ENCODE data around the gene LIME1.

The LIME1 gene

DNA sequence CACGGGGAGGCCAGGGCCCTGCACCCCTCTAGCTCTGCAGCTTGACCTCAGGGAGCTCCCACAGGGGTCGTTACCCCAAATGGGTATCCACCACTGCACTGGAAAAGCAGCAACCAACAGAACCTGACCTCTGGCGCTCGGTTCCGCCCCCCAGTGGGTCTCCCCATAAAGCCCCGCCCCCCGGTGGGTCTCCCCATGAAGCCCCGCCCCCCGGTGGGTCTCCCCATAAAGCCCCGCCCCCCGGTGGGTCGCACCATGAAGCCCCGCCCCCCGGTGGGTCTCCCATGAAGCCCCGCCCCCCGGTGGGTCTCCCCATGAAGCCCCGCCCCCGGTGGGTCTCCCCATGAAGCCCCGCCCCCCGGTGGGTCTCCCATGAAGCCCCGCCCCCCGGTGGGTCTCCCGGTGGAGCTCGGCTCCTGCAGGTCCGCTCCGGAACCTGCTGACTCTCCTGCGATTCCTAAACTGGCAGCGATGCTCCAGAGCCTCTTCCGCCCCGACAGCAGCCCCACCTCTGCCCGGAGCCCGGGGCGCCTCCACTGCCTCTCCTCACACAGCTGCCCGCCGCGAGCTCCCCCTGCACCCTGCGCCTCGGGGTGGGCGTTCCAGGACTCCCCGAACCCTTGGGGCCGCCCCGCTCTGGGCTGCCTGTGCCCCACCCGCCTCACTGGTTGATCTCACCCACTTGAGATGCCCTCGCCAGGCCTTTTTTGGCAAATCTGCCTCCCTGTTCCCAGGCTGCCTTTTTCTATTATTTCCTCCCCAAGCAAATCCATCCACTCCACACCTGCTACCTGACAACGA, 15.2 kb downstream of the LIME1 start:
- no peak for DNase-seq

DNA sequence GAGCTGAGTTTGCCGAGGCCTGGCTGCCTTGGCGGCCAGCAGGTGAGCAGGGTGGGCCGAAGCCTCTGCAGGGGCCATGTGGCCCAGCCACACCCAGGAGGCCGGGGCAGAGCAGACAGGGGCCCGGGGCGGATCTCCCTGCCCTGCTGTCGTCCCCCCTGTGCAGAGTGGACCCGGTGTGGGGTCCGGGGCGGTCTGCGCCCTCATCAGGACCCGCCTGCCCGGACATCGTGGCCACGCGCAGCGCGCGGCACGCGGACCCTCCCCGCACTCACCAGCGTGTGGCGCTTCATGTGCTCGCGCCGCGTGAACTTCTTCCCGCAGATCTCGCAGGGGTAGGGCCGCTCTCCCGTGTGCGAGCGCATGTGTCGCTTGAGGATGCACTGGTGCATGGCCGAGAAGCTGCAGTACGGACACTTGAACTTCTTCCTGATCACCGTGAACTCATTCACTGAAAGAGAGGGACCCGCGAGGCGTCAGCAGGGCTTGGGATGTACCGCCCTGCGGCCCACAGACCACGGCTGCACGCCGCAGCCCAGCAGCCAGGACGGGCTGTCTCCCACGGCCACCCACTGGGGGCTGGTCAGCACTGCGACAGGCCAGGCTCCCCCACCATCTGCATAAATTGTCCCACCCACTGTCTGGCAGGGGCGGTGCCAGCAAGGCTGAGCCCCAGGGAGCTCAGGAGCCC, 16.1 kb downstream of the LIME1 start:
- DNase-seq, result no peak

GRCh38 chr20:63753381-63753780, 16.9 kb downstream of the LIME1 start:
- no peak for DNase-seq

DNA sequence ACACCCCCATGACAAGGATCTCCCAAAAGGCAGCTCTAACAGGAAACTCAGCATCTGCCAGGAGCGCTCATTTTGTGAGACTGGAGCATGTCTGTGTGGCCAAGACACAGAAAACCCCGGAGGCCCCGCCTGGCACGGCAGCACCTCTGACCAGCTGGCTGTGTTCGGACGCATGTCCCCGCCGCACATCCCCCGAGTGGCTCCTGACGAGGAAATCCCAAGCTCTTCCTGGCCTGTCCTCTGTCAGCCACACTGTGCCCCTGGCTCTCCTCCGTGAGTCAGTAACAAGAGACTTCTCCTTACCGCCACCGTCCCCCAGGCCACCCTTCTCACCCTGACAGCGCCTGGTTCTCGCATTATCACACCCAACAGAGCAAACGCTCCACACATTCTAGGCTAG, 17.5 kb downstream of the LIME1 start:
- no peak for DNase-seq

- no peak for DNase-seq
Observed at GRCh38 chr20:63755933-63756647, 19.6 kb downstream of the LIME1 start.

GRCh38 chr20:63756648-63756991, 20.2 kb downstream of the LIME1 start:
- no peak for DNase-seq

DNA sequence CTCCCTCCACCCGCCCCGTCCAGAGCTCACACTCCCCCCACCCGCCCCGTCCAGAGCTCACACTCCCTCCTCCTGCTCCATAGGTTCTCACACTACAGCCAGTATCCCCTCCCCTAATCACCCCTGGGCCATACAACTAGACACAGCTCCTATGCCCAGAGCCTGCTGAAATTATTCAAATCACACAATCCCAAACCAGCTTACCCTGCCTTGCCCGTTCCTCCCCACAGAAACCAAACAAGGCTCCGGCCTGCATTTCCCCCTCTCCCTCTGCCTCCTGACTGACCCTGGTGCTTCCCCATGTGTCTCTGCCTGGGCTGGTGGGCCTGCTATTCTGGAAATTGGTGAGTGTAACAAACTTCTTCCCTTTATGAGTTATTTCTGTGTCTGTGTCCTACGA, 21.7 kb downstream of the LIME1 start:
- no peak for DNase-seq

GRCh38 chr20:63759377-63759901, 23.0 kb downstream of the LIME1 start:
- no peak for DNase-seq

GRCh38 chr20:63765082-63765873, 28.8 kb downstream of the LIME1 start:
- DNase-seq, result no peak

GRCh38 chr20:63765902-63766301, 29.4 kb downstream of the LIME1 start:
- no peak for DNase-seq

- no peak for DNase-seq
Observed at GRCh38 chr20:63766695-63767426, 30.4 kb downstream of the LIME1 start.

DNA sequence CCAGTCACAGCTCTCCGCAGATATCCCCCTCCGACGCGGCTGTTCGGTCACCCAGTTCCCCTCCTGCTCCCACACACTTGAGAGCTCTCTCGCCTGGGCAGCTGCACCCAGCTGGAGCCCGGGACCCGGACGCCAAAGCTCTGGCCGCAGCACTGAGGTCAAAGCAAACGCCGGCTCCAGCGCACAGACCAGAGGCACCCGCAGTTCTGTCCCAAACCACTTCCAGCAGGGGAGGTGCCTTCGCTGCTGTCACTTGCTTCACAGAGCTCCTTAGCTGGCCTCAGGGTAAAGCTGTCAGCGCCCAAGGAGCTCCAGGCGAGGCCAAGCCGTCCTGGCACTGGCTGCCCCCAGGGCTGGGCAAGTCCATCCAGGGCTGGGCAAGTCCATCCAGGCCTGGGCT, 31.0 kb downstream of the LIME1 start:
- DNase-seq, result no peak

GRCh38 chr20:63767886-63768285, 31.4 kb downstream of the LIME1 start:
- DNase-seq, result no peak

- DNase-seq, result no peak
Observed at GRCh38 chr20:63768591-63769515, 32.4 kb downstream of the LIME1 start.

DNA sequence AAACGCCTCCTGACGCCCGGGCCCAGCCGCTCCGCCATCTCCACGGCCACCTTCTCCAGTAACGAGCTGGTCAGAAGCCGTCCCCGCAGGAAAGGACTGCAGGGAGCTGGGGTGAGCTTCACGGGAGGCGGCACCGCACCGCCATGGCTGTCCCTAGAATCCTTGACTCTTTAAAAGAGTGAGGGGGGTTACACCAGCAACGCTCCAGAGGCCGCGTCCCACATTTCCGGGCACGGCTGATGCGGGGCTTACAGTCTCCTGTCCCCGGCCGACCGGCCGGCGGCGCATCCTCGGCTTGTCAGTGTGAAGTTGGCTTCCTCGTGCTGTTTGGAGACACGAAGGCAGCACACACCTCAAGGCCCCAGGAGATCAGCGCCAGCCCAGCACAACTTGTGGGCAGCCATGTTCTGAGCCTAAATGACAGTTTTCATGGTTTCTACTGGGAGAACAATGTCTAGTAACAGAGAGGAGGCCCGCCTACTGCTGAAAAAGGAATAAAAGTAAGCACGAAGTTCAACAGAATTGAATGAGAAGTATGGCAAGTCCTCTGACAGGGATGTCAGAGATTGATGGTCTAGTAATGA, 33.5 kb downstream of the LIME1 start:
- DNase-seq, result no peak

DNA sequence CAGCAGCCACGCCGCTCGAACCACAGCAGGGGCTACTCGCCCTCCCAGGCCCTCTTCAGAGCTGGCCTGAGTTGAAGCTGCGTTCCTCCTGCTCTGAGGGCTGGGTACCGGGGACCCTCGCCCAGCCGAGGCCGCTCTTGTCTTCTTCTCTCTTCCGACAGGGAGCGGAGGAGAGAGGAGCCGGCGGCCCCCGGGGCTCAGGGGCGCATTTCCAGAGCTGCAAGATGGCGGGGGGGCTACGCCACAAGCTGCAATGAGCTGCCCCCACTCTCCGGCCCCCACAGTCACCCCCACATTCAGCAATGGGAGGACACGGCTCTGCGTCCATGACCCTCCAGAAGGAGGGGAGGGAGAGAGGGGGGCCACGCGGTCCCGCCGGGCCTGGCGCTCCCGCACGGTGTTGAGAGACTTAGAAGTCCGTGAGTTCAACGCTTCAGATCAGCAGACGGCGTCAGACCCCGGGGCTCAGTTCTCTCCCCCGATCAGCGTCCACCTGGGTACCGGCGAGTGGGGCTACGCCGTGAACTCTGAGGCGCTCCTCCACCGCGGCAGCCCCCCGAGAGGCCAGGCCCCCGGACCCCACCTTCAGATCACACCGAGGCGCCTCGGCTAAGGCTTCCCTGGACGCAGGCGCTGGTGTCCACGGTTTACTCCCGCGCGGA, 34.7 kb downstream of the LIME1 start:
- DNase-seq, result no peak

DNA sequence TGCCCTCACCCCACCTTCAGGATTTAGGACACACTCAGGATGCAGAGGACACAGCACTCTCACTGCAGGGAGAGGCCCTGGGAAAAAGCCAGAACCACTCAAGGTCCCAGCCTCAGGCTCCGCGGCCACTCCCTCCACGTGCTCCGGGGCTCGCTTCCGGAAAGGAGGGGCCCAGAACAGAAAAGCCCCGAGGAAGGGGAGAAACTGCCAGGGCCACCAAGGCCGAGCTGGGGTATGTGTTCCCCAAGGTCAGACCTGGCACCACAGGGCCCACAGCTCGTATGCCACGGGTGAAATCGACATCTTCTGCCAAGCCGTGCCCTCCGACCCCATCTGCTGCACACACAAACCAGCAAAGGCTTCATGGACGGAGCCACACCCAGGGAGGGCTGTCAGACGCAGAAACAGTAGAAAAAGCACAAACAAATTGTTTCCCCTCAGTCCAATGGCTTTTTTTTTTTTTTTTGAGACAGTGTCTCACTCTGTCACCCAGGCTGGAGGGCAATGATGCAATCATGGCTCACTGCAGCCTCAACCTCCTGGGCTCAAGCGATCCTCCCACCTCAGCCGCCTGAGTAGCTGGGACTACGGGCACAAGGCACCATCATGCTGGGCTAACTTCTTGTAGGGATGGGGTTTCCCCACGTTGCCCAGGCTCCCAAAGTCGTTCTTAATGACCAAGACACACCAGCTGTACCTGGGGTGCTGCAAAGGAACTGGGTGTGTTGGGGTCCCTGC, 36.5 kb downstream of the LIME1 start:
- DNase-seq, result no peak

DNA sequence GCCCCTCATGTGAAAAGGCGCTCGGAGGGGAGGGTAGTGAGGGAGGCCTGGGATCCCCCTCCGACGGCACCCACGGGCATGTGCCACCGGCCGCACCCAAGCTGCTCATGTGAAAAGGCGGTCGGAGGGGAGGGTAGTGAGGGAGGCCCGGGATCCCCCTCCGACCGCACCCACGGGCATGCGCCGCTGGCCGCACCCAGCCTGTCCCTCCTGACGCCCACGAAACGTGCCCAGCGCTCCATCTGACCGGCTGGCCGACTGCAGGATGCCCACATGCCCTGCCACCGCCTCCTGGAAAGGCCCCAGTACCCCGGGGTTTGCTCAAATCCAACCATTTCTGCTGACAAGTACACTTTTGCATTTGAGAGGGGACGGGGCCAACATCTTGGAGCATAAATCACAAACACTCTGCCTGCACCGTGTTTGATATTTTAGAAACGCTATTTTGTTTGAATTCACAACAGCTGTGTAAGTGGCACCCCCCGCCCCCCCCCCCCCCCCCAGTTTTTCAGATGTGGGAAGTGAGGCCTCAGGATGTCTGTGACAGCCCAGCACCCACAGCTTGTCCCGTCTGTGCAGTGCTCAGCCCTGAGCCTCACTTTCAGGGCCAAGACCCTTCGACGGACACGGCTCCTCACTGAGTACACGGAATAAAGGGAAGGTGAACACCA, 37.2 kb downstream of the LIME1 start:
- no peak for DNase-seq

- no peak for DNase-seq
Observed at GRCh38 chr20:63774306-63774705, 37.8 kb downstream of the LIME1 start.
